GM23338 (cell line): Measurements from ENCODE around the gene PTPRS. TPM values are rescaled to one million over a fixed set of nuclear protein-coding genes. Genes with fewer than 3 reads are reported as not detected.
A peak's percentile ranks its signal among the peaks of the same experiment; 100 is the strongest.

Source experiments
- ATAC-seq: fragments of 200-7000 bp; cut with Tn5 transposase; 3 replicates; pipeline ENCODE4 v1.9.1; 2020
- DNase-seq: peaks from one replicate; pipeline ENCODE4 v3.0.0-alpha.2; 2015; ENCODE audit warnings: low spot score
- H2AFZ ChIP-seq: fragments of 200-600 bp; sonication (generic); 2 replicates; pipeline ENCODE4 v1.8.0; 2016; ENCODE audit warnings: antibody characterized with exemption, mild to moderate bottlenecking, moderate library complexity
- H3F3A ChIP-seq: fragments of 200-600 bp; sonication (generic); replicated peaks from 2 replicates; pipeline ENCODE4 v1.8.0; 2017; ENCODE audit warnings: antibody characterized with exemption, mixed run types, low read depth
- H3K27ac ChIP-seq: fragments of 200-600 bp; sonication (generic); 2 replicates; pipeline ENCODE4 v1.6.1; 2016; ENCODE audit warnings: low read depth
- H3K27me3 ChIP-seq: fragments of 200-600 bp; sonication (generic); 2 replicates; pipeline ENCODE4 v1.8.0; 2016; ENCODE audit warnings: mild to moderate bottlenecking, mixed run types, moderate library complexity; ENCODE audit not compliant: insufficient read depth
- H3K36me3 ChIP-seq: fragments of 200-600 bp; sonication (generic); 2 replicates; pipeline ENCODE4 v1.8.0; 2016; ENCODE audit warnings: mild to moderate bottlenecking; ENCODE audit not compliant: insufficient read depth
- H3K4me1 ChIP-seq: fragments of 200-600 bp; sonication (generic); 2 replicates; pipeline ENCODE4 v1.8.0; 2016; ENCODE audit warnings: mild to moderate bottlenecking, moderate library complexity; ENCODE audit not compliant: insufficient read depth
- H3K4me2 ChIP-seq: fragments of 200-600 bp; sonication (generic); 2 replicates; pipeline ENCODE4 v1.7.1; 2017; ENCODE audit warnings: mixed run types
- H3K4me3 ChIP-seq: fragments of 200-600 bp; sonication (generic); 2 replicates; pipeline ENCODE4 v1.6.1; 2016; ENCODE audit warnings: mixed run types
- H3K79me2 ChIP-seq: fragments of 200-600 bp; sonication (generic); replicated peaks from 2 replicates; pipeline ENCODE4 v1.8.0; 2017; ENCODE audit warnings: mild to moderate bottlenecking; ENCODE audit not compliant: insufficient read depth
- H3K9me2 ChIP-seq: fragments of 200-600 bp; sonication (generic); 2 replicates; pipeline ENCODE4 v1.8.0; 2017; ENCODE audit not compliant: insufficient read depth
- H4K20me1 ChIP-seq: fragments of 200-600 bp; sonication (generic); replicated peaks from 2 replicates; pipeline ENCODE4 v1.8.0; 2017; ENCODE audit warnings: mild to moderate bottlenecking; ENCODE audit not compliant: insufficient read depth
- H3K27ac Mint-ChIP-seq: 2 replicates; pipeline ENCODE4 v1.8.0; 2020; ENCODE audit warnings: inconsistent platforms, mild to moderate bottlenecking, moderate library complexity, mixed read lengths
- H3K27me3 Mint-ChIP-seq: 3 replicates; pipeline ENCODE4 v1.8.0; 2022; ENCODE audit warnings: low read depth, mild to moderate bottlenecking, moderate library complexity, mixed read lengths, inconsistent platforms; ENCODE audit not compliant: insufficient read depth, poor library complexity
- H3K36me3 Mint-ChIP-seq: 3 replicates; pipeline ENCODE4 v1.8.0; 2021; ENCODE audit warnings: low read depth, mild to moderate bottlenecking, inconsistent platforms, moderate library complexity, mixed read lengths
- H3K4me1 Mint-ChIP-seq: 3 replicates; pipeline ENCODE4 v1.8.0; 2020; ENCODE audit warnings: mild to moderate bottlenecking, inconsistent platforms, mixed read lengths
- H3K4me3 Mint-ChIP-seq: 3 replicates; pipeline ENCODE4 v1.8.0; 2021; ENCODE audit warnings: moderate library complexity, mild to moderate bottlenecking, inconsistent platforms, mixed read lengths
- H3K9me3 Mint-ChIP-seq: 3 replicates; pipeline ENCODE4 v1.8.0; 2020; ENCODE audit warnings: moderate library complexity, mild to moderate bottlenecking, inconsistent platforms, mixed read lengths
- POLR2AphosphoS5 ChIP-seq: IDR thresholded peaks from 2 replicates; pipeline ENCODE4 v1.6.1; 2016; ENCODE audit warnings: antibody characterized with exemption, low read depth
- polyA plus RNA-seq: library from polyadenylated mRNA; unstranded; fragments of >200 nt; fragmentation: Nextera tagmentation; extraction: Ambion mirVana; gene quantifications from 2 replicates; pipeline ENCODE4 v1.2.1, GENCODE V29; 2016
- total RNA-seq: library from RNA; depleted of rRNA; stranded (reverse); fragments of >200 nt; shearing (Covaris generic); gene quantifications from 2 replicates; pipeline ENCODE4 v1.2.3, GENCODE V29; 2014
- TF ChIP-seq, protein P1 (sequence below), 2 experiments: fragments of 200-600 bp in 1 of 2; sonication (generic) in 1 of 2; conservative IDR thresholded peaks; 2 replicates each; pipeline versions ENCODE4 v1.5.1 to v1.6.1; 2016 to 2017; ENCODE audit warnings: antibody characterized with exemption in 2 of 2, low read depth in 2 of 2, mild to moderate bottlenecking in 2 of 2, moderate library complexity in 1 of 2
- TF ChIP-seq, protein P2 (sequence below): IDR thresholded peaks from one replicate; pipeline ENCODE4 v1.6.1; 2018; ENCODE audit warnings: antibody characterized with exemption; ENCODE audit not compliant: unreplicated experiment
- TF ChIP-seq, protein P3 (sequence below): IDR thresholded peaks from 2 replicates; pipeline ENCODE4 v1.6.1; 2016; ENCODE audit warnings: antibody characterized with exemption

The PTPRS gene
- total and polyA plus RNA-seq, 2 experiments from 2014 or later, result 20.7 to 290 TPM

DNA sequence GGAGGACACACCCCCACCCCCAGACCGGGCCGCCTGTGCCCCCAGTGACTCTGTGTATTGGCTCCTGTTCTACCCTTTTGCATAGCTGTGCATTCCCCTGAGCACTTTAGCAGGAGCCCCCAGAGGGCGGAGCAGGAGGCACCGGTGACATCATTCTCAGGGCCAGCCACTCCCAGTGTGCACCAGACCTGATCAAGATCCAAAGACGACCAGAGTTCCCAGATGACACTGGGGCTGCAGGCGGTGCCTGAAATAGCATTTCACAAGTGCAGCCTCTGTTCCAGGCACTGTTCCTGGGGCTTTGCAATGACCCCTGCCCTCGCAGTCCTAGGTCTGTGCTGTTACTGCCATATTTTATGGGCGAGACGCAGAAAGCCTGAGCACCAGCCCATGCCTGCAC, 14.5 kb upstream of the PTPRS start (continued):
- TF ChIP-seq, protein P1, sequence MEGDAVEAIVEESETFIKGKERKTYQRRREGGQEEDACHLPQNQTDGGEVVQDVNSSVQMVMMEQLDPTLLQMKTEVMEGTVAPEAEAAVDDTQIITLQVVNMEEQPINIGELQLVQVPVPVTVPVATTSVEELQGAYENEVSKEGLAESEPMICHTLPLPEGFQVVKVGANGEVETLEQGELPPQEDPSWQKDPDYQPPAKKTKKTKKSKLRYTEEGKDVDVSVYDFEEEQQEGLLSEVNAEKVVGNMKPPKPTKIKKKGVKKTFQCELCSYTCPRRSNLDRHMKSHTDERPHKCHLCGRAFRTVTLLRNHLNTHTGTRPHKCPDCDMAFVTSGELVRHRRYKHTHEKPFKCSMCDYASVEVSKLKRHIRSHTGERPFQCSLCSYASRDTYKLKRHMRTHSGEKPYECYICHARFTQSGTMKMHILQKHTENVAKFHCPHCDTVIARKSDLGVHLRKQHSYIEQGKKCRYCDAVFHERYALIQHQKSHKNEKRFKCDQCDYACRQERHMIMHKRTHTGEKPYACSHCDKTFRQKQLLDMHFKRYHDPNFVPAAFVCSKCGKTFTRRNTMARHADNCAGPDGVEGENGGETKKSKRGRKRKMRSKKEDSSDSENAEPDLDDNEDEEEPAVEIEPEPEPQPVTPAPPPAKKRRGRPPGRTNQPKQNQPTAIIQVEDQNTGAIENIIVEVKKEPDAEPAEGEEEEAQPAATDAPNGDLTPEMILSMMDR (conservative IDR thresholded peaks at IDR 0.05; ENCODE audit: low read depth in 2 of 2), result no peak

DNA sequence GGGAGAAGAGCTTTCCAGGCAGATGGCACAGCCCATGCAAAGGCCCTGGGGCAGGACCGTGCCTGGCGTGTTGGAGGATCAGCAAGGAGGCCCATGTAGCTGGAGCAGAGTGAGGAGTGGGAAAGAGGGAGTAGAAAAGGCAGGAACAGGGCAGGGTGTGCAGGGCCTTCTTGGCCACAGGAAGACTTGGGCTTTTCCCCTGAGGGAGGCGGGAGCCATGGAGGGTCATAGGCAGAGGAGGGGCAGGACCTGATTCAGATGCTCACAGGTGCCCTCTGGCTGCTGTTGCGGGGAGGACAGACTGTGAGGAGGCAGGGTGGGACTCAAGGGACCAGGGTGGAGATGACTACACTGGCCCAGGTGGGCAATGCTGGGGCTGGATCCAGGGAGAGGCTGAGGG, 13.8 kb upstream of the PTPRS start:
- H3K27me3 Mint-ChIP-seq, result peaks cover 12% of the 10 kb centered on the region
- no peak overlapping the region for H3K4me3 Mint-ChIP-seq

DNA sequence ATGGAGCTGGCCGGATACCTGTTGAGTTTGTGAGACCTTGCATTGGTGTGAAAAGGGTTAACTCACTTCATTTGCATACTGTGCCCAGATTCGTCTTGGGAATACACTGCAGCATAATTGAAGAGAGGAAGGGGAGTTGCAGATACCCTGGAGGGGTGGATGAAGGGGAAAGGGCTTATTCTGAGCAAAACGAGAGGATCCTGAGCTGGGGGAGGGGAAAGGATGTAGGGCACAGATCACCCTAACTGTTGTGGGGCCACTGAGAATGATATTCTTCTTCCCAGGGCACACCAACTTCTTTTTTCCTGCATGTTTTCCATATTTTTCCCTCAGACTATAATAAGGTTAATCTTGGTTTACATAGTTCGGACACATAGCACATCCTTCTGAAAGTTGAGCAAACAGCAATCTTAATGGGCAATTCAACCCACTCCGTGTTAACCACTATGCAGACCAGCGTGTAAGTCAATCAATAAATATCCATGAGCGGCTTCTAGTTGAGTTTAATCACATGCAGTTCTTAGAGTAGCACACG, 11.7 kb upstream of the PTPRS start:
- H3K27me3 ChIP-seq, result no peaks in the 10 kb centered on the region
- peak; percentile 68 for DNase-seq
- H3K36me3 Mint-ChIP-seq, result no peaks in the 10 kb centered on the region
- H3K4me1 ChIP-seq, result peaks cover 4% of the 10 kb centered on the region; the same call in 1 of the 2 replicates
- ATAC-seq, result peak; percentile 73
- H3K4me1 Mint-ChIP-seq, result peaks cover 7% of the 10 kb centered on the region; the same call in 2 of the 3 replicates
- H3K27ac Mint-ChIP-seq, result peak overlapping the region; percentile 100
- H3K4me3 ChIP-seq, result no peak overlapping the region
- no peaks in the 10 kb centered on the region for H3F3A ChIP-seq
- H3K4me2 ChIP-seq, result no peak overlapping the region
- H3K9me3 Mint-ChIP-seq, result peaks cover 4% of the 10 kb centered on the region; the same call in 2 of the 3 replicates
- H3K79me2 ChIP-seq, result no peaks in the 10 kb centered on the region
- H3K27me3 Mint-ChIP-seq, result peaks cover 8% of the 10 kb centered on the region
- no peaks in the 10 kb centered on the region for H3K36me3 ChIP-seq
- H3K4me3 Mint-ChIP-seq, result no peak overlapping the region; the same call in 2 of the 3 replicates
- H3K9me2 ChIP-seq, result no peaks in the 10 kb centered on the region
- H3K27ac ChIP-seq, result peak overlapping the region; percentile 77; the same call in 1 of the 2 replicates
- peak; percentile 72 for TF ChIP-seq POLR2AphosphoS5
- TF ChIP-seq, protein P2, sequence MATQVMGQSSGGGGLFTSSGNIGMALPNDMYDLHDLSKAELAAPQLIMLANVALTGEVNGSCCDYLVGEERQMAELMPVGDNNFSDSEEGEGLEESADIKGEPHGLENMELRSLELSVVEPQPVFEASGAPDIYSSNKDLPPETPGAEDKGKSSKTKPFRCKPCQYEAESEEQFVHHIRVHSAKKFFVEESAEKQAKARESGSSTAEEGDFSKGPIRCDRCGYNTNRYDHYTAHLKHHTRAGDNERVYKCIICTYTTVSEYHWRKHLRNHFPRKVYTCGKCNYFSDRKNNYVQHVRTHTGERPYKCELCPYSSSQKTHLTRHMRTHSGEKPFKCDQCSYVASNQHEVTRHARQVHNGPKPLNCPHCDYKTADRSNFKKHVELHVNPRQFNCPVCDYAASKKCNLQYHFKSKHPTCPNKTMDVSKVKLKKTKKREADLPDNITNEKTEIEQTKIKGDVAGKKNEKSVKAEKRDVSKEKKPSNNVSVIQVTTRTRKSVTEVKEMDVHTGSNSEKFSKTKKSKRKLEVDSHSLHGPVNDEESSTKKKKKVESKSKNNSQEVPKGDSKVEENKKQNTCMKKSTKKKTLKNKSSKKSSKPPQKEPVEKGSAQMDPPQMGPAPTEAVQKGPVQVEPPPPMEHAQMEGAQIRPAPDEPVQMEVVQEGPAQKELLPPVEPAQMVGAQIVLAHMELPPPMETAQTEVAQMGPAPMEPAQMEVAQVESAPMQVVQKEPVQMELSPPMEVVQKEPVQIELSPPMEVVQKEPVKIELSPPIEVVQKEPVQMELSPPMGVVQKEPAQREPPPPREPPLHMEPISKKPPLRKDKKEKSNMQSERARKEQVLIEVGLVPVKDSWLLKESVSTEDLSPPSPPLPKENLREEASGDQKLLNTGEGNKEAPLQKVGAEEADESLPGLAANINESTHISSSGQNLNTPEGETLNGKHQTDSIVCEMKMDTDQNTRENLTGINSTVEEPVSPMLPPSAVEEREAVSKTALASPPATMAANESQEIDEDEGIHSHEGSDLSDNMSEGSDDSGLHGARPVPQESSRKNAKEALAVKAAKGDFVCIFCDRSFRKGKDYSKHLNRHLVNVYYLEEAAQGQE, result no peak
- TF ChIP-seq, protein P3, sequence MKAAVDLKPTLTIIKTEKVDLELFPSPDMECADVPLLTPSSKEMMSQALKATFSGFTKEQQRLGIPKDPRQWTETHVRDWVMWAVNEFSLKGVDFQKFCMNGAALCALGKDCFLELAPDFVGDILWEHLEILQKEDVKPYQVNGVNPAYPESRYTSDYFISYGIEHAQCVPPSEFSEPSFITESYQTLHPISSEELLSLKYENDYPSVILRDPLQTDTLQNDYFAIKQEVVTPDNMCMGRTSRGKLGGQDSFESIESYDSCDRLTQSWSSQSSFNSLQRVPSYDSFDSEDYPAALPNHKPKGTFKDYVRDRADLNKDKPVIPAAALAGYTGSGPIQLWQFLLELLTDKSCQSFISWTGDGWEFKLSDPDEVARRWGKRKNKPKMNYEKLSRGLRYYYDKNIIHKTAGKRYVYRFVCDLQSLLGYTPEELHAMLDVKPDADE, result no peak
- H4K20me1 ChIP-seq, result no peaks in the 10 kb centered on the region; the same call in 1 of the 2 replicates
- peak overlapping the region; percentile 23 for H2AFZ ChIP-seq

More for the DNA sequence above, 13.8 kb upstream of the PTPRS start:
- Mint-ChIP-seq H3K9me3 (no peaks in the 10 kb centered on the region; the same call in 2 of the 3 replicates), H3K36me3 (no peaks in the 10 kb centered on the region), H3K27ac (no peak overlapping the region), H3K4me1 (peaks cover 7% of the 10 kb centered on the region; the same call in 2 of the 3 replicates)
- TF ChIP-seq, protein P1 (conservative IDR thresholded peaks at IDR 0.05; ENCODE audit: low read depth in 2 of 2), result peak; percentile 53 to 79
- TF ChIP-seq, protein P3, result no peak
- ATAC-seq, result peak; percentile 72
- Histone ChIP-seq H3K9me2 (no peaks in the 10 kb centered on the region), H3K4me3 (no peak overlapping the region), H3K36me3 (no peaks in the 10 kb centered on the region), H2AFZ (no peak overlapping the region), H3K79me2 (no peaks in the 10 kb centered on the region), H3F3A (no peaks in the 10 kb centered on the region), H3K27me3 (no peaks in the 10 kb centered on the region), H3K4me1 (peaks cover 4% of the 10 kb centered on the region; the same call in 1 of the 2 replicates), H3K4me2 (no peak overlapping the region), H3K27ac (no peak overlapping the region), H4K20me1 (no peaks in the 10 kb centered on the region; the same call in 1 of the 2 replicates)
- peak; percentile 71 for DNase-seq
